Glomerular endothelial cell (primary cell): ENCODE results near the gene COCH. TPM values are rescaled to one million over a fixed set of nuclear protein-coding genes. Genes with fewer than 3 reads are reported as not detected.

ENCODE experiments used
- DNase-seq: peaks from one replicate; pipeline ENCODE4 v3.0.0-alpha.2; 2011; ENCODE audit warnings: low read depth, low spot score; ENCODE audit errors: extremely low read depth
- total RNA-seq: library from RNA; depleted of rRNA; stranded (reverse); fragments of >200 nt; gene quantifications from 2 replicates; pipeline ENCODE4 v1.2.3, GENCODE V29; 2015

The COCH gene
- 1.1 and 1.8 TPM in 2 replicates for total RNA-seq

DNA sequence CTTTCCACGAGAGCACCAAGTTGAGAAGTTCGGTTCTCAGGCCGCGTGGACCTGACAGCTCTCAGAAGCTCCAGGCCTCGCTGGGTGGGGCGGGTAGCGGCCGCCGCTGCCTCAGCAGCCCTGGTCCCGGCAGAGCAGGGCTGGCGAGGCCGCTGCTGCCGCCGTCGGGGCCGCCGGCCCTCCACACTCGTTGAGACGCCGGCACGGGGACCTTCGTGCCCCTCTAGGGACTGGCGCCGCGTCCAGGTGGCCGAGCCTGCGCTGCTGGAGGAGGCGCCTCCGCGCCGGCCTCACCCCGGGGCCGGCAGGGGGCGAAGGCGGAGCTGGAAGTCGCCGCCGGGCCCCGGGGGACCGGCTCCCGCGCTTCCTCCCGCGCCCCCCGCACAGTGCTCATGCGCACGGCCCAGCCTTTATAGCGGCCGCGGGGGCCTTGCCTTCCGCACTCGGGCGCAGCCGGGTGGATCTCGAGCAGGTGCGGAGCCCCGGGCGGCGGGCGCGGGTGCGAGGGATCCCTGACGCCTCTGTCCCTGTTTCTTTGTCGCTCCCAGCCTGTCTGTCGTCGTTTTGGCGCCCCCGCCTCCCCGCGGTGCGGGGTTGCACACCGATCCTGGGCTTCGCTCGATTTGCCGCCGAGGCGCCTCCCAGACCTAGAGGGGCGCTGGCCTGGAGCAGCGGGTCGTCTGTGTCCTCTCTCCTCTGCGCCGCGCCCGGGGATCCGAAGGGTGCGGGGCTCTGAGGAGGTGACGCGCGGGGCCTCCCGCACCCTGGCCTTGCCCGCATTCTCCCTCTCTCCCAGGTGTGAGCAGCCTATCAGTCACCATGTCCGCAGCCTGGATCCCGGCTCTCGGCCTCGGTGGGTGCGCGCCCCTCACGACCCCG, at the start of gene COCH:
Gene COCH (plus strand): TSS at position 440 of the 879 bp plus-strand sequence. CDS start 380 bp downstream, at position 820.
- no peak for DNase-seq

DNA sequence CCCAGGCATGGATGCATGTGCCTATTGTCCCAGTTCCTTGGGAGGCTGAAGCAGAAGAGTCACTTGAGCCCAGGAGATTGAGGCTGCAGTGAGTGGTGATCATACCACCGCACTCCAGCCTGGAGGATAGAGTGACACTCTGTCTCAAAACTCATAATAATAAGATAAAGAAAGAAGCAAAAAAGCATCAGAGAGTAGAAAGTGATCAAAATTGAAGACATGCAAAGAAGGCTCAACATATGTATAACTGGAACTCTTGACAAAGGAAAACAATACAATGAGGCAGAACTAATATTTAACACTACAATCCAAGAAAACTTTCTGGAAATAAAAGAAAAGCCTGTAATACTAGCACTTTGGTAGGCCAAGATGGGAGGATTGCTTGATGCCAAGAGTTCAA, 48.3 kb upstream of the COCH start:
- DNase-seq: no peak

DNA sequence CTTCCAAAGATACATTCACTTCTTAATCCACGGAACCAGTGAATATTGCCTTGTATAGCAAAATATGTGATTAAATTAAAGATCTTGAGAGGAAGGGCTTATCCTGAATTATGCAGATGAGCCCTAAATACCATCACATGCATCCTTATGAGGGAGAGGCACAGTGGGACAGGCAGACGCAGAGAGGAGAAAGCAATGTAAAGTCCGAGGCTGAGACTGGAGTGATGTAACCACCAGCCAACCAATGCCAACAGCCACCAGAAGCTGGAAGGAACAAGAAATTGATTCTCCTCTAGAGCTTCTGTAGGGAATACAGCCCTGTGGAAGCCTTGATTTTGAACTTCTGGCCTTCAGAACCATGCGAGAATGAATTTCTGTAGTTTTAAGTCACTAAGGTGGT, 44.5 kb upstream of the COCH start:
- DNase-seq: no peak

DNA sequence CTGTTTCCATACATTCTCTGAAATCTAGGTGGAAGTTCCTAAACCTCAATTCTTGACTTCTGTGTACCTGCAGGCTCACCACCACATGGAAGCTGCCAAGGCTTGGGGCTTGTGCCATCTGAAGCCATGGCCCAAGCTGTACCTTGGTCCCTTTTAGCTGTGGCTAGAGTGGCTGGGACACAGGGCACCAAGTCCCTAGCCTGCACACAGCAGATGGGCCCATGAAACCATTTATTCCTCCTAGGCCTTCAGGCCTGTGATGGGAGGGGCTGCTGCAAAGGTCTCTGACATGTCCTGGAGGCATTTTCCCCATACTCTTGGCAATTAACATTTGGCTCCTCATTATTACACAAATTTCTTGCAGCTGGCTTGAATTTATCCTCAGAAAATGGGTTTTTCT, 40.0 kb upstream of the COCH start:
- no peak for DNase-seq

DNA sequence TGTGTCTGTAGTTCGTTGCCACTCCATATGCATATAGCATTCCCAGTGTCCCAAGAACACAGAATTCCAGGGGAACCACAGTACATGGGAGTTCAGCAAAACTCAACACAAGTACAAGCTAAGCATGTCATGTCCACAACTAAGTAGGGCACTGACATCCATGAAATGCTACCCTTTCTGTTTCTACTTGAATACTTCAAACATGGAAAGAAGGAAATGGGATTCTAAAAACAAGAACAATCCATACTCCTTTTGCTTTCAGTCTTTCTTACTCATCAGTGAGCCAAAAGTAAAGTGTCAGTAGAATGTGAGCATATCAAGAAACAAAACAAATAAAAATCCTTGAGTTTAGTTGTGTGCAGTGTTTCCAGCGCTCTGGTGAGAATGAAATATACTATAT, 36.0 kb upstream of the COCH start:
- no peak for DNase-seq

DNA sequence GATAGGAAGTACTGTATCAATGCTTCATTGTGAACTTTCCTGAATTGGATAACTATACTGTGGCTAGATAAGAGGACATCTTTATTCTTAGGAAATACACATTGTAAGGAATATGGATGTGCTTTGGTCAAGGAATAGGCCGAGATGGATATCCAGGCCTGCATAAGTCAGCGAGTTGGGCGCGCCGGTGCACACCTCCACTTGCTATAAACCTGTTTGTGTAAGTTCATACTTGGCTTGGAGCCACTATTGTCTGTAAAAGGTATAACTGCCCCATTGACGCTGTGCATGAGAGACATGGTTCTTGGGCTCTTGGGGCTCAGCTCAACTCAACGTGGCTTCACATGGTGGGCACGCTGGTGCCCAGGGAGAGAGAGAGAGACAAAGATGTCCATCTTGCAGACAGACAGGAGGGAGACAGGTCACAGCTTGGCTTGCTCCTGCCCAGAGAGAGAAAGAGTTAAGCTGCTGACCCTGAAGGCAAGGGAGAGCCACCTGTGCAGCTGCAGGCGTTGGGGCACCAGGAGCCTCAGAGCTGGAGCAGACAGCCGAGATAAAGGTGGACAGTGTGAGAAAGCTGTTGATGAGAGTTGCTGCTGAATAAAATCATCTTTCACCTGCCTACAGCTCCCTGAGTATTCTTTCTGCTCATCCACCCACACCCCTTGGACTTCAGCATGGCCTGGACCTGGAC, 34.1 kb upstream of the COCH start:
- no peak for DNase-seq

DNA sequence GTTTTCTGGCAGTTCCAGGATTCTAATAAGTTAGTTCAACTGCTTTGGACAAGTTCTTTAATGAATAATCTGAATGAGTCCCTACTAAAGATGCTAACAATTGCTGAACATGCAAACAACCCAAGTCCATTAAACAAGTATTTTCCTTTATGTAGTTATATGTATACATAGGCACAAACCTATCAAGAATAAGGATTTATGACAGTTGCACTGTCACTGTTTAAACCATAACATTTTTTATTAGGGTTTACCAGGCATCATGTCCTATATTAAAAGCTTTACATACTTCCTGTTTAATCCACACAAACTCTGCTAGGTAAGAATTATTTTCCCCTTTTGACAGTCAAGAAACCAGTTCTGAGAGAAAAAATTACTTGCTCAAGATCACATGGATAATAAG, 31.9 kb upstream of the COCH start:
- no peak for DNase-seq

DNA sequence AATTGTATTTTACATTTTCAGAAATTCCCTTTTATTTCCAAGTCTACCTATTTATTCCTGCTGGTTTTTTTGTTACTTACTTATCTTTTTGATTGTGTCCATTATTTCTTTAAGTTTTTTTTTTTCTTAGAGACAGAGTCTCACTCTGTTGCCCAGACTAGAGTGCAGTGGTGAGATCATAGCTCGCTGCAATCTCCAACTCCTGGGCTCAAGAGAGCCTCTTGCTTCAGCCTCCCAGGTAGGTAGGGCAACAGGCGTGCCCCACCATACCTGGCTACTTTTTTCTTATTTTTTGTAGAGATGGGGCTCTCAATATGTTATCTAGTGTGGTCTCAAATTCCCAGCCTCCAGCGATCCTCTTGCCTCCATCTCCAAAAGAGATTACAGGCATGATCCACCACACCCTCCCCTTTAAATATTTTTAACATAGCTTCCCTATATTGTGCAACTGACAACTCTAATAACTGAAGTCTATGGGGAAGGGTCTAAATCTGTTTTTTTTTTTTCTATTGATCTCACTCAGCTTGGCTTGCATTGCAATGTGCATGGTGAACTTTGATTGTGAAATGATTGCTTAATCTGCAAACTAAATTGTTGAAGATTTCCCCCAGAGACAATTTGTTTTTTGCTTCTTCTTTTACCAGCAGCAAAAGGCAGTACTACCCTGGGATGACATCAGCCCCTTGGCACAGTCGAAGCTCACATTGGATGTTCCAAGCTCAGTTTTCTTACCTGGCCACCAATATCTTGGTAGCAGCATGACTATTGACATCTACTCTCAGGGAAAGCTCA, 25.7 kb upstream of the COCH start:
- DNase-seq: no peak

DNA sequence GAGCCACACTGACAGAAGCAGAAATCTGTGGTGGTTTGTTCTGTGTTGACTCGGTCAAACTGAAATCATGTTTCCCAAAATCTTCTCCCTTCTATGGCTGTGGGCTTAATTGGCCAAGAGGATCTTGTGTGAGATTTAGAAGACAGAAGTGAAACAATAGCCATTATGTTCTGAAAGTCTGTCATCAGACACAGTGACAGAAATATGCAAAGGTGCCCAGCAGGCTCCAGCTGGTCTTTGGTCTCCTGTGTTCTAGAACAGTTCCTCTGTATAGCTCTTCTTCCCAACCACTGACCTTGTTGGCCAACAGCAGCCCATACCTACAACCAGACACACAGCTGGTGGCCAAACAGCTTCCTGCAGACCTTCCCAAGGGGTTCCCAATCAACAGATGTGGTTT, 25.0 kb upstream of the COCH start:
- no peak for DNase-seq

DNA sequence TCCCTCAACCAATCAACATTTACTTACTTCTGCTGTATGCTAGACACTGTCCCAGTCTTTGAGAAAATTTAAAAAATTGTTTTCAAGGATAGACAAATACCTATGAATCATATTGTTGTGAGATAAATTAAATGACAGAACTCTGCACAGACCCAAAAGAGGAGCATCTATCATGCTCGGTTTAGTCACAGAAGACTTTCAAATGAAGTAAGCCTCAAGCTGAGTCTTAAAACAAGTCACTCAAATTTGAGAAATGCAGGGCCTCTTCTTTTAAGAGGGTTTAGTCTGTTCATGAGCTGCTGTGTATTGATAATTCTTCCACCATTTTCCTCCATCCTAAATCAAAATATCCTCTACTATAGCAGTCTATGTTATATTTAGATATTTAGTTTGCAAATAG, 24.4 kb upstream of the COCH start:
- no peak for DNase-seq

DNA sequence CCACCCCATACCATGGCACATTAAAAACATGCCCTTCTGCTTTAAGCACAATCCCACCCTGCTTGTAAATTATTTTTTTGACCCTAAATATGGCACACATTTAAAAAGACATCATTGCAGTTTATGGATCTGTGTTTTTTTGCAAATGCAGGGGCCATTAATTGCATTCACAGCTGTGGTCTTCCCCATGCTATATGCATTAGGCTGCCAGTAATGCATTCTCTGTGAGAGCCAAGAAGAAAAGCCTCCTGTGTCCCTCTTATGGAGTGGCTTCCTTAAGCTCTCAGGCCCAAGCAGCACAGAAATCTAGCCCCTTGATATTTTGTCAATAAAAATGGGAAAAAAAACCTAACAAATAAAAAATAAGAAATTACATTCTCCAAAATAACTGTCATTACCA, 20.4 kb upstream of the COCH start:
- no peak for DNase-seq

DNA sequence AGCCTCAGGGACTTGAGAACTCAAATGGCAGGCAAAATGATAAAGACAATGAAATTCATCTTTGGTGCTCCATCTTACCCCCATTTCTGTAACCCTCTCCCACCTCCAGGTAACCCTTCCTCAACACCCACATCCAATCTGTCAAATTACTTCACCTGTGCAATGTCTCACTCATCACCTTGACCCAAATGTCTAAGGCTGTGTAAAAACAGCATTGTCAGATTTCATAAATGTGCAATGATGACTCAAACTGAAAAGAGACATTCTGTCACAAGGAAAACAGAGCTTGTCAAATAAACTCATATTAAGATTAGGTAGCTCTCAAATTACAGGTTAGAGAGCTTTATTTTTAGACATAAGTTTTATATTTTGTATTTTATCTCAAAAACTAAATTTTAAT, 19.9 kb upstream of the COCH start:
- no peak for DNase-seq

DNA sequence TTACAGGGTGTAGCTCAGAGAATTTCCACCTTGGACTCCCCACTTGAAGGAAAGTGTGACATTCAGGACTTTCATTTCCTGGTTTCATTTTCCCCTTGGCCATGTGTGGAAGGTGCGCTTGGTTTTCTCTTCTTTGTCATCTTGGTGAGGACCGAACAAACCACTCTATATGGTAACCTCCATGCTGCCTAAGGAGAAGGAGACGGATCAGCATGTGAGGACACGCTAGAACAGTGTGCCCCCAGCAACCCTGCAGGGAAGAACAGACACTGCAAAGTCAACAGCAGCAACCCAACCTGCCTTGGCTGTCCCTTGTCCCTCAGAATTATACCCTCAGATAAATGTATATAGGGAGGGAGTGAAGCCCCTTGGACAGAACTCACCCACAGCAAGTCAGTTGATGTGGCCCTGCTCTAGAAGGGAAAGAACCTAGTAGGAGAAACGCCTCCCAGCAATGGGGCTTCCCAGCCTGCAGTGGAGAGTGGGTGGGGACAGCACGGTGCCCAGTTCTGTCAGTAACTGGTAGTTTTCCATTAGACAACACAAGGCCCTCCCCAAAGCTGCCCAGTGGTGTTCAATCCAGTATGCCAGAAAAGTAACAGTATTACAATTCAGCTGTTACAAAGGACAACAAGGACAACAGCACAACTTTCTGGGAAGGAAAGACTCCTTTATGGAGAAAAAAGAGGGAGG, 18.9 kb upstream of the COCH start:
- DNase-seq: no peak

DNA sequence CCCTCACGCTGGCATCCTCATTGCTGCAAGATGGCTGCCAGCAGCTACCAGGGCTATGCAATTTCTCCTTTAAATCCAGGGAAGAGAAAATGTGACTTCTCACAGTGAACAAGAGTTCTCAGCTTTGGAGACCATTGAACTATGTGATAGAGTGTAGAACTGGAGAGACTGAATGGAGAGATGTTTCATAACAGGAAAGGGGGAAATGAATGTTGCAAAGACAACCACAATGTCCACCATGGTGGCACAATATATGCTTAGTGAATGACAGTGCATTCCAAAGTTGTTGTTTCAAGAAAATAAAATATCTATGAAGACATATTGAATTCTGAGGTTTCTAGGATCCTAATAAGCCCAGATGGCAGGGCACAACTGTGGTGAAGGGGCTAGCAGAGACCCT, 13.2 kb upstream of the COCH start:
- DNase-seq: no peak

DNA sequence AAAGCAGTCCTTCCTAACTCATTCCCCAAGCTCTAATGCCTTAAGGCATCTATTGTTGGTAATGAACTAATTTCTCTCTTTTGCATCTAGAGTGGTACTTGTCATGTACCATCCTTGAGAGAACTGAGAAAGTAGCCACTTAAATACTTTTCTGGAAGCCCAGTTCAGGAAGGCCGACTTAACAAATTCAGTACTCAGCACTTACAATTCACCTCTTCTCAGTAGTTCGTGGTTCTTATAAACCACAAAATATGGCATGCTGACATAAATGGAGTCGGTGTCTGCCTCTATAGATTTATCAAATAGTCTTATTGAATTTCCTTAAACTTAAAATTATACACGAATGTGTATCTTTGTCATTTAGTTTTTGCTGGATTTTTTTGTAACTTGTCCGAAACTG, 9.4 kb upstream of the COCH start:
- DNase-seq: no peak

DNA sequence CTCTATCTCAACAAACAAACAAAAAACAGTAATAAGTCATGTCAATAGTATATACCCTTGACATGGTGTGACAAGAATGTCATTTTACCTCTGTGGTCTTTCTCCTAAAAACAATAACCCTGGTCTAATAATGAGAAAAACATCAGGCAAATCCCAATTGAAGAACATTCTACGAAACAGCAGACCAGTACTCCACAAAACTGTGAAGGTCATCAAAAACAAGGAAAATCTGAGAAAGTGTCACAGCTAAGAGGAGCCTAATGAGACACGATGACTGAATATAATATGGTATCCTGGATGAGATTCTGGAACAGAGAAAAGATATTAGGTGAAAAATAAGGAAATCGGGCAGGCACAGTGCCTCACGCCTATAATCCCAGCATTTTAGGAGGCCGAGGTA, 5.6 kb upstream of the COCH start:
- no peak for DNase-seq

DNA sequence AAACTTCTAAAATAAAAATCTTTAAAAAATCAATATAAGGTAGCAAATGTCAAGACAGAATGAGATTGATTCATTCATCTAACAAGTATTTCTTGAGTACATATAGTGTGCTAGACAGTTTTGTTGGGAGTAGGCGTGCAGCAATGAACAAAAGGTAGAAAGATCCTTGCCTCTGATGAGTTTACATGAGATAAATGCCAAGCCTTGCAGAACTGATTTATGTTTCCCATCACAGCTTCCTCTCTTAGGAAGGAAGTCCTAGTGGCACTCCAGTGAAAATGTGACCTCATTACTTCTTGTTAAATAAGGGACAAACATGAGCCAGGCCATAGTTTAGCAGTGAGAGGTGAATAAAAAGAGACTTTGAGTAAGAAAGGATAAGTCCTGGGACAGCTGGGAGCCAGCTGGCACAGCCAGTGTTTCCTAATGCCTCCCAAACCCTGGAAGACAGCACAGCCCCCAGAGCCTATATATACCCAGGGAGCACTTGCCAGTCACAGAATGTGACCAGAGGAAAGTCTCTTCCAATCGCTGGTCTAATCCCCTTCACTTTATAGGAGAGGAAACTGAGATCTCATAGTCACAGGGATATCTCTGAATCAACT, 4.7 kb upstream of the COCH start:
- no peak for DNase-seq

DNA sequence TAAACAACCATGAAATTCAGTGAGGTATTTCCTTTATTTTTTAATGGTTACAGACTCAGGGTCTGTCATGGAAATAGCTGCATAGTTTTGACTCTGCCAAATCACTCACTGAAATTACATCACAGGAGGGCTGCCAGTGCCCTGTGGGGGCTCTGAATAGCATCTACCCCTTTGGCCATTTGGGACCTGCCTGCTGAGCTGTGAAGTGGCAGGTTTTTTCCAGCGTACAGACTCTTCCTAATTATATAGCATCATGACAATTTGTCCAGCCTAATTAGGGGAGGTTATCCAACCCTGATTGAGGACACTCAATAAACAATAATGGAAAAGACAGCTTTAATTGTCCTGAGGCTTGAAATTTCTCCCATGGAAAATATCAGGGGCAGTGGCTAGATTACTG, 1.8 kb upstream of the COCH start:
- DNase-seq: no peak

DNA sequence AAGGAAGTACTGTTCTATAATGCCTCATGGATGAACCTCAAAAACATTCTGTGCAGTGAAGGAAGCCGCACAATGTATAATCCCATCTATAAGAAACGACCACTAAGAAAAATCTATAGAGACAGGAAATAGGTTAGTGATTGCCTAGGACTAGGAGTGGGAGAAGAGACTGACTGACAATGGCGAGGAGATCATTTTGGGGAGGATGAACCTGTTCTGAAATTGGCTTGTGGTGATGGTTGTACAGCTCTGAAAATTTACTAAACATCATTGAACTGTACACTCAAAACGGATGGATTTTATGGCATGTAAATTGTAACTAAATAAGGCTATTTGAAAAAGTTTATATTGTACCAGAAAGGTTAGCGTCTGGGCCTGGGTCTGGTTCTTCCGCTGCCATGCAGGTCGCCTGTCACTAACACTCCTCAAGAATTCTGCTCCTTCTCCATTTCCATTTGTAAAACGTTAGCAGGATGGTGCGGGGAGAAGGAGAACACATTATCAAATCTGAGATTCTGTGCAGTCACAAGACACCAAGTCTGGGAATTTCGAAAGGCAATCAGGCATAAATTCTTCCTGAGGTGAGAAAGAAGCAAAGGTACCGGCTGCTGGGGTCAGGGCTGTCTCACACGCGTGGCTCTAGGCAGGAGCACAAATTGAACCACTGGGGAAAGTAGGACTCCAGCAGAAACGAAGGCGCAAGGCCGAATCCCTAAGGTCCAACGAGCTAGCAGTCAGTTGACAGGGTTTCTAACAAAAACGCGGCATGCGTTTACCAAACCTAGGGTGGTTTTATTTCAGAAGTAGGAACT, 845 bp upstream of the COCH start:
- DNase-seq: no peak
